Smooth muscle cell (in vitro differentiated cells): ENCODE data around the gene GNPAT. TPM values are rescaled to one million over a fixed set of nuclear protein-coding genes. Genes with fewer than 3 reads are reported as not detected.

Experiments
- DNase-seq: peaks from one replicate; lab custom pipeline; 2025; ENCODE audit not compliant: unreplicated experiment; lab: John Stamatoyannopoulos, UW
- H2AFZ ChIP-seq: fragments of 200-600 bp; sonication (generic); 2 replicates; pipeline ENCODE4 v1.6.0; 2016; ENCODE audit warnings: antibody characterized with exemption, low read depth, mild to moderate bottlenecking
- H3F3A ChIP-seq: fragments of 200-600 bp; sonication (generic); 2 replicates; pipeline ENCODE4 v1.6.0; 2017; ENCODE audit warnings: antibody characterized with exemption, low read depth
- H3K27ac ChIP-seq: fragments of 200-600 bp; sonication (generic); 2 replicates; pipeline ENCODE4 v1.5.1; 2016; ENCODE audit warnings: low read depth, mild to moderate bottlenecking
- H3K27me3 ChIP-seq: fragments of 200-600 bp; sonication (generic); 2 replicates; pipeline ENCODE4 v1.6.1; 2016; ENCODE audit warnings: low read depth, mild to moderate bottlenecking
- H3K36me3 ChIP-seq: fragments of 200-600 bp; sonication (generic); 2 replicates; pipeline ENCODE4 v1.5.1; 2016; ENCODE audit warnings: low read depth
- H3K4me1 ChIP-seq: fragments of 200-600 bp; sonication (generic); 2 replicates; pipeline ENCODE4 v1.5.1; 2016; ENCODE audit warnings: low read depth
- H3K4me2 ChIP-seq: fragments of 200-600 bp; sonication (generic); 2 replicates; pipeline ENCODE4 v1.6.0; 2016; ENCODE audit warnings: mild to moderate bottlenecking
- H3K4me3 ChIP-seq: fragments of 200-600 bp; sonication (generic); 2 replicates; pipeline ENCODE4 v1.5.1; 2016; ENCODE audit warnings: mild to moderate bottlenecking
- H3K79me2 ChIP-seq: fragments of 200-600 bp; sonication (generic); 2 replicates; pipeline ENCODE4 v1.6.0; 2016; ENCODE audit warnings: low read depth, mild to moderate bottlenecking
- H3K9ac ChIP-seq: fragments of 200-600 bp; sonication (generic); 2 replicates; pipeline ENCODE4 v1.6.0; 2016; ENCODE audit warnings: low read depth
- H3K9me3 ChIP-seq: fragments of 200-600 bp; sonication (generic); replicated peaks from 2 replicates; pipeline ENCODE4 v1.5.1; 2016; ENCODE audit warnings: low read depth
- H4K20me1 ChIP-seq: fragments of 200-600 bp; sonication (generic); 2 replicates; pipeline ENCODE4 v1.6.0; 2016; ENCODE audit warnings: low read depth
- WGBS: methylation state at CpG from one replicate; pipeline ENCODE4 v1.1.7; 2016; ENCODE audit warnings: low lambda C conversion rate; 5-methylcytosine and 5-hydroxymethylcytosine counted together
- polyA plus RNA-seq: library from polyadenylated mRNA; unstranded; fragments of >200 nt; fragmentation: Nextera tagmentation; extraction: Ambion mirVana; gene quantifications from 2 replicates; pipeline ENCODE4 v1.2.1, GENCODE V29; 2016
- total RNA-seq: library from RNA; depleted of rRNA; stranded (reverse); fragments of >200 nt; gene quantifications from 2 replicates; pipeline ENCODE4 v1.2.3, GENCODE V29; 2014
- TF ChIP-seq, protein P1 (sequence below): fragments of 200-600 bp; sonication (generic); IDR thresholded peaks from 2 replicates; pipeline ENCODE4 v1.5.1; 2017; ENCODE audit warnings: borderline replicate concordance, mild to moderate bottlenecking, antibody characterized with exemption; ENCODE audit not compliant: insufficient read depth, poor library complexity, severe bottlenecking

Gene GNPAT
- total and polyA plus RNA-seq, 2 experiments from 2014 or later, result 43.9 to 45.8 TPM

GRCh38 chr1:231295938-231296337 lies 54.9 kb downstream of the GNPAT start:
- 95% methylated on average over 4 of the region's 4 CpGs for whole genome bisulfite sequencing
- no peaks in the 10 kb centered on the region for H3K79me2 ChIP-seq
- no peak for DNase-seq

DNA sequence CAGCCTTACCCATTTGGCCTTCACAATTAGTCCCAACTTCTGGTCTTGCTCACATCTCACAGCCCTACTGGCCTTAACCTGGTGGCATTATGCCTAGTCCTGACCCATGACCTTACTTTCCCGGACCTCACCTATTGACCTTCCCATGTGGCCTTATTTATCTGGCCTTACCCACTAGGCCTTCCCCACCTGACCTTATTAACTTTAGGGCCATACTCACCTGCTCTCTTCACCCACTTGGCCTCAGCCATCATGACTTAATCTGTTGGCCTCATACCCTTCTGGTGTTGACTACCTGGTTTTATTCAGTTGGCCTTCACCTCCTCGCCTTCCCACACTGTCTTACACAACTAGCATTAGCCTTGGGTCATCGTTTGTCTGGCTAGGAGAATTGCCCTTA lies 61.0 kb downstream of the GNPAT start:
- Histone ChIP-seq H3K27ac (no peak overlapping the region), H3K36me3 (no peaks in the 10 kb centered on the region), H3K9me3 (no peaks in the 10 kb centered on the region), H3K27me3 (no peaks in the 10 kb centered on the region), H3K9ac (no peak overlapping the region), H3K79me2 (no peaks in the 10 kb centered on the region), H3K4me2 (no peak overlapping the region), H3F3A (no peaks in the 10 kb centered on the region), H3K4me1 (no peaks in the 10 kb centered on the region), H3K4me3 (no peak overlapping the region), H4K20me1 (no peaks in the 10 kb centered on the region), H2AFZ (no peak overlapping the region)
- WGBS, result 95% methylated on average over 3 of the region's 3 CpGs
- TF ChIP-seq, protein P1, sequence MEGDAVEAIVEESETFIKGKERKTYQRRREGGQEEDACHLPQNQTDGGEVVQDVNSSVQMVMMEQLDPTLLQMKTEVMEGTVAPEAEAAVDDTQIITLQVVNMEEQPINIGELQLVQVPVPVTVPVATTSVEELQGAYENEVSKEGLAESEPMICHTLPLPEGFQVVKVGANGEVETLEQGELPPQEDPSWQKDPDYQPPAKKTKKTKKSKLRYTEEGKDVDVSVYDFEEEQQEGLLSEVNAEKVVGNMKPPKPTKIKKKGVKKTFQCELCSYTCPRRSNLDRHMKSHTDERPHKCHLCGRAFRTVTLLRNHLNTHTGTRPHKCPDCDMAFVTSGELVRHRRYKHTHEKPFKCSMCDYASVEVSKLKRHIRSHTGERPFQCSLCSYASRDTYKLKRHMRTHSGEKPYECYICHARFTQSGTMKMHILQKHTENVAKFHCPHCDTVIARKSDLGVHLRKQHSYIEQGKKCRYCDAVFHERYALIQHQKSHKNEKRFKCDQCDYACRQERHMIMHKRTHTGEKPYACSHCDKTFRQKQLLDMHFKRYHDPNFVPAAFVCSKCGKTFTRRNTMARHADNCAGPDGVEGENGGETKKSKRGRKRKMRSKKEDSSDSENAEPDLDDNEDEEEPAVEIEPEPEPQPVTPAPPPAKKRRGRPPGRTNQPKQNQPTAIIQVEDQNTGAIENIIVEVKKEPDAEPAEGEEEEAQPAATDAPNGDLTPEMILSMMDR, result no peak
- DNase-seq, result no peak

More at GRCh38 chr1:231295938-231296337, 54.9 kb downstream of the GNPAT start:
- no peak overlapping the region for H3K4me2 ChIP-seq
- TF ChIP-seq, protein P1, result no peak
- no peak overlapping the region for H3K27ac ChIP-seq
- H3K4me3 ChIP-seq, result no peak overlapping the region
- H3K27me3 ChIP-seq, result no peaks in the 10 kb centered on the region
- no peak overlapping the region for H2AFZ ChIP-seq
- no peaks in the 10 kb centered on the region for H4K20me1 ChIP-seq
- no peaks in the 10 kb centered on the region for H3F3A ChIP-seq
- no peaks in the 10 kb centered on the region for H3K4me1 ChIP-seq
- H3K9me3 ChIP-seq, result no peaks in the 10 kb centered on the region
- H3K9ac ChIP-seq, result no peak overlapping the region
- no peaks in the 10 kb centered on the region for H3K36me3 ChIP-seq

DNA sequence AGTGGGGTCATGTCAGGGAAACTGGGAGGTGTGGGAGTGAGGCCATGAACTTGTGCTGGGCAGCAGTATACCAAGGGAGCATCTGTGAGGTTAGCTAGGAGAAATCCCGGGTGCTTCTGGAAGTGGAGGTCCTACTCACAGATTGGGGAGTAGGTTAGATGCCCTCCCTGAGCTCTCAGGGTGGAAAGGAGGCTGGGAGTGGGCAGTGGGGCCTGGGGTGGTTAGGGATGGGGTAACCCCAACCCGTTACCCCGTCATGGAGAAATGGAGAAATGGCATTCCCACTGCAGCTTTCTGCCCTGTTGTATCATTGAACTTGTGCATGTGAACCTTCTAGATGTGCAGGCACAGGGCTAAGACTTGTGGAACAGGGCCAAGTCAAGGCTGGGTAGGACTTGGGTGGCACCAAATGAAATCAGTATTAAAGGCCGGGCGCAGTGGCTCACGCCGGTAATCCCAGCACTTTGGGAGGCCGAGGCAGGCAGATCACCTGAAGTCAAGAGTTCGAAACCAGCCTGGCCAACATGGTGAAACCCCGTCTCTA lies 69.5 kb downstream of the GNPAT start:
- 93% methylated on average over 10 of the region's 10 CpGs for WGBS
- Histone ChIP-seq H3K4me2 (no peak overlapping the region), H3F3A (no peaks in the 10 kb centered on the region), H3K9me3 (no peaks in the 10 kb centered on the region), H3K27me3 (no peaks in the 10 kb centered on the region), H3K36me3 (no peaks in the 10 kb centered on the region), H3K9ac (no peak overlapping the region), H3K4me3 (no peak overlapping the region), H3K27ac (no peak overlapping the region), H2AFZ (no peak overlapping the region), H3K4me1 (no peaks in the 10 kb centered on the region), H4K20me1 (no peaks in the 10 kb centered on the region), H3K79me2 (no peaks in the 10 kb centered on the region)
- DNase-seq, result no peak
- TF ChIP-seq, protein P1, result no peak
